ENCODE measurements around the gene ADCYAP1R1.

The ADCYAP1R1 gene

GRCh38 chr7:31067491-31067890, 15.4 kb downstream of the ADCYAP1R1 start:
- Histone ChIP-seq H3K9me3 (ENCODE audit: control insufficient read depth, insufficient read depth, low read length) (no peaks in the 10 kb centered on the region), H3K4me2 (ENCODE audit: low read length) (no peak overlapping the region), H3F3A (ENCODE audit: control insufficient read depth, insufficient read depth) (no peaks in the 10 kb centered on the region), H4K20me1 (ENCODE audit: control insufficient read depth, insufficient read depth, low read depth, low read length) (no peaks in the 10 kb centered on the region), H3K4me1 (ENCODE audit: control insufficient read depth, low read length) (no peaks in the 10 kb centered on the region), H3K27ac (ENCODE audit: low read depth, low read length) (no peak overlapping the region), H3K4me3 (ENCODE audit: low read length) (no peak overlapping the region), H3K9me2 (replicated peaks; ENCODE audit: control insufficient read depth, low read length) (no peaks in the 10 kb centered on the region), H3K79me2 (ENCODE audit: control insufficient read depth, low read length) (no peaks in the 10 kb centered on the region), H3K36me3 (ENCODE audit: control insufficient read depth, low read length) (no peaks in the 10 kb centered on the region), H3K27me3 (ENCODE audit: control insufficient read depth, low read length) (peaks cover 9% of the 10 kb centered on the region; the same call in 1 of the 2 replicates)
- no peak for TF ChIP-seq EZH2phosphoT487 (IDR thresholded peaks at IDR 0.05; ENCODE audit: borderline replicate concordance, low read length)
- TF ChIP-seq, protein P1, sequence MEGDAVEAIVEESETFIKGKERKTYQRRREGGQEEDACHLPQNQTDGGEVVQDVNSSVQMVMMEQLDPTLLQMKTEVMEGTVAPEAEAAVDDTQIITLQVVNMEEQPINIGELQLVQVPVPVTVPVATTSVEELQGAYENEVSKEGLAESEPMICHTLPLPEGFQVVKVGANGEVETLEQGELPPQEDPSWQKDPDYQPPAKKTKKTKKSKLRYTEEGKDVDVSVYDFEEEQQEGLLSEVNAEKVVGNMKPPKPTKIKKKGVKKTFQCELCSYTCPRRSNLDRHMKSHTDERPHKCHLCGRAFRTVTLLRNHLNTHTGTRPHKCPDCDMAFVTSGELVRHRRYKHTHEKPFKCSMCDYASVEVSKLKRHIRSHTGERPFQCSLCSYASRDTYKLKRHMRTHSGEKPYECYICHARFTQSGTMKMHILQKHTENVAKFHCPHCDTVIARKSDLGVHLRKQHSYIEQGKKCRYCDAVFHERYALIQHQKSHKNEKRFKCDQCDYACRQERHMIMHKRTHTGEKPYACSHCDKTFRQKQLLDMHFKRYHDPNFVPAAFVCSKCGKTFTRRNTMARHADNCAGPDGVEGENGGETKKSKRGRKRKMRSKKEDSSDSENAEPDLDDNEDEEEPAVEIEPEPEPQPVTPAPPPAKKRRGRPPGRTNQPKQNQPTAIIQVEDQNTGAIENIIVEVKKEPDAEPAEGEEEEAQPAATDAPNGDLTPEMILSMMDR (IDR thresholded peaks at IDR 0.05; ENCODE audit: low read depth, low read length, poor library complexity, severe bottlenecking) = no peak

GRCh38 chr7:31068006-31068675, 16.0 kb downstream of the ADCYAP1R1 start:
- peaks cover 15% of the 10 kb centered on the region; the same call in 1 of the 2 replicates for H3K27me3 ChIP-seq (ENCODE audit: control insufficient read depth, low read length)

GRCh38 chr7:31069860-31070555, 17.9 kb downstream of the ADCYAP1R1 start:
- Histone ChIP-seq H3K9me2 (replicated peaks; ENCODE audit: control insufficient read depth, low read length) (no peaks in the 10 kb centered on the region), H3F3A (ENCODE audit: control insufficient read depth, insufficient read depth) (no peaks in the 10 kb centered on the region), H3K4me1 (ENCODE audit: control insufficient read depth, low read length) (no peaks in the 10 kb centered on the region), H3K4me2 (ENCODE audit: low read length) (no peak overlapping the region), H3K27me3 (ENCODE audit: control insufficient read depth, low read length) (peaks cover 15% of the 10 kb centered on the region; the same call in 1 of the 2 replicates), H3K79me2 (ENCODE audit: control insufficient read depth, low read length) (no peaks in the 10 kb centered on the region), H3K36me3 (ENCODE audit: control insufficient read depth, low read length) (no peaks in the 10 kb centered on the region), H4K20me1 (ENCODE audit: control insufficient read depth, insufficient read depth, low read depth, low read length) (no peaks in the 10 kb centered on the region), H3K9me3 (ENCODE audit: control insufficient read depth, insufficient read depth, low read length) (no peaks in the 10 kb centered on the region), H3K4me3 (ENCODE audit: low read length) (no peak overlapping the region), H3K27ac (ENCODE audit: low read depth, low read length) (no peak overlapping the region)
- TF ChIP-seq EZH2phosphoT487 (IDR thresholded peaks at IDR 0.05; ENCODE audit: borderline replicate concordance, low read length) = no peak
- TF ChIP-seq, protein P1 (IDR thresholded peaks at IDR 0.05; ENCODE audit: low read depth, low read length, poor library complexity, severe bottlenecking) = no peak

More at GRCh38 chr7:31068006-31068675, 16.0 kb downstream of the ADCYAP1R1 start:
- Histone ChIP-seq H3K36me3 (ENCODE audit: control insufficient read depth, low read length) (no peaks in the 10 kb centered on the region), H3K9me3 (ENCODE audit: control insufficient read depth, insufficient read depth, low read length) (no peaks in the 10 kb centered on the region), H4K20me1 (ENCODE audit: control insufficient read depth, insufficient read depth, low read depth, low read length) (no peaks in the 10 kb centered on the region), H3F3A (ENCODE audit: control insufficient read depth, insufficient read depth) (no peaks in the 10 kb centered on the region), H3K4me1 (ENCODE audit: control insufficient read depth, low read length) (no peaks in the 10 kb centered on the region), H3K4me3 (ENCODE audit: low read length) (no peak overlapping the region), H3K79me2 (ENCODE audit: control insufficient read depth, low read length) (no peaks in the 10 kb centered on the region), H3K4me2 (ENCODE audit: low read length) (no peak overlapping the region), H3K27ac (ENCODE audit: low read depth, low read length) (no peak overlapping the region), H3K9me2 (replicated peaks; ENCODE audit: control insufficient read depth, low read length) (no peaks in the 10 kb centered on the region)
- TF ChIP-seq, protein P1 (IDR thresholded peaks at IDR 0.05; ENCODE audit: low read depth, low read length, poor library complexity, severe bottlenecking) = no peak
- TF ChIP-seq EZH2phosphoT487 (IDR thresholded peaks at IDR 0.05; ENCODE audit: borderline replicate concordance, low read length) = no peak

All from DOHH2 (cell line).